Adrenal gland (tissue), 12 donors: ENCODE data around the gene SEMA6D. TPM values are rescaled to one million over a fixed set of nuclear protein-coding genes. Genes with fewer than 3 reads are reported as not detected.

Source experiments
- DNase-seq, 7 donors: peaks; one replicate each; pipeline ENCODE4 v3.0.0-alpha.2; 2019 to 2020
- H3K27ac ChIP-seq, 5 donors: fragments of 200-600 bp; sonication (generic) in 4 of 5; 1 replicate in 3 of 5; 2 replicates in 2 of 5; pipeline versions ENCODE4 v1.5.1 to v1.8.0; 2016 to 2020; ENCODE audit warnings: mild to moderate bottlenecking in 1 of 5
- H3K27me3 ChIP-seq: fragments of 200-600 bp; 2 replicates; pipeline ENCODE4 v1.8.0; 2021
- H3K36me3 ChIP-seq, 2 donors: fragments of 200-600 bp; replicated peaks in 1 of 2; 1 replicate in 1 of 2; 2 replicates in 1 of 2; pipeline versions ENCODE4 v1.5.1 to v1.8.0; 2018 to 2022
- H3K4me1 ChIP-seq, 2 donors: fragments of 200-600 bp; replicated peaks in 1 of 2; 1 replicate in 1 of 2; 2 replicates in 1 of 2; pipeline versions ENCODE4 v1.5.1 to v1.8.0; 2018 to 2021
- H3K4me3 ChIP-seq, 4 donors: fragments of 200-600 bp; sonication (generic) in 3 of 4; one replicate each; pipeline ENCODE4 v1.5.1; 2016 to 2018
- H3K9me3 ChIP-seq, 3 donors: fragments of 200-600 bp; sonication (generic) in 1 of 3; replicated peaks in 1 of 3; 1 replicate in 2 of 3; 2 replicates in 1 of 3; pipeline versions ENCODE4 v1.5.1 to v1.8.0; 2016 to 2021
- CTCF ChIP-seq, 6 experiments: fragments of 450-650 bp in 4 of 6; fragments of 200-600 bp in 2 of 6; sonication (generic) in 1 of 6; IDR thresholded peaks; 1 replicate in 5 of 6; 2 replicates in 1 of 6; pipeline versions ENCODE4 v1.5.1 to v1.8.0; 2016 to 2021; ENCODE audit warnings: antibody characterized with exemption in 6 of 6, mild to moderate bottlenecking in 2 of 6, moderate library complexity in 1 of 6
- POLR2A ChIP-seq, 2 donors: fragments of 450-650 bp; IDR thresholded peaks; one replicate each; pipeline ENCODE4 v1.6.1; 2017; ENCODE audit warnings: antibody characterized with exemption in 2 of 2, mild to moderate bottlenecking in 2 of 2, moderate library complexity in 1 of 2
- WGBS, 4 donors: extraction: QIAGEN DNeasy Blood & Tissue Kit in 2 of 4; methylation state at CpG; one replicate each; pipeline versions ENCODE4 v1.1.5 to v1.1.7; 2013 to 2017; 5-methylcytosine and 5-hydroxymethylcytosine counted together
- intact Hi-C, 2 donors: fragments of 100-400 bp; cut with DNase I; formaldehyde crosslinking; loops; one replicate each; pipeline versions ENCODE4 v1.14.1 to v1.15.0; 2022 to 2023
- polyA plus RNA-seq, 3 donors: library from polyadenylated mRNA; stranded (reverse); fragments of 200-250 nt in 2 of 3; fragments of 350-450 nt in 1 of 3; fragmentation: Illumina TruSeq in 1 of 3; extraction: RNeasy Lipid Tissue Mini Kit (QIAGEN cat#74804) in 1 of 3; gene quantifications; one replicate each; pipeline ENCODE4 v1.2.3, GENCODE V29; 2013 to 2014
- total RNA-seq, 9 donors: library from RNA; depleted of rRNA in 4 of 9; stranded (reverse); fragments of >200 nt in 4 of 9; fragments of 120-200 nt in 1 of 9; fragmentation: NEBNext Ultra II Directional in 1 of 9; extraction: Animal tissue kit (Norgen Biotek cat#: 25700) in 1 of 9; gene quantifications; one replicate each; pipeline versions ENCODE4 v1.1.0 to v1.2.4, GENCODE V29; 2013 to 2023
- donor health status: healthy with polysubstance abuse.
- donor health status: Bipolar disorder and iron deficiency.
- donor health status: DM: yes; HTN: yes; CAD: no.
- donor health status: DM: no; HTN: no; CAD: no.
- donor health status: DM: no; HTN: no; CAD: no.
- donor health status: DM: yes; HTN: yes; CAD: no.

SEMA6D gene
- total and polyA plus RNA-seq, 12 donors: 0.30 to 10.3 (median 2.5) TPM

- WGBS, 4 donors: 92 to 97% (median 96%) methylated on average over 5 of the region's 5 CpGs
- Histone ChIP-seq H3K27ac (no peak overlapping the region), H3K4me3 (no peak overlapping the region), H3K27me3 (no peaks in the 10 kb centered on the region), H3K4me1 (no peaks in the 10 kb centered on the region), H3K9me3 (no peaks in the 10 kb centered on the region), H3K36me3 (no peaks in the 10 kb centered on the region)
- DNase-seq: no peak
- TF ChIP-seq POLR2A (IDR thresholded peaks at IDR 0.05) (no peak), CTCF (IDR thresholded peaks at IDR 0.05) (no peak)
- intact Hi-C loops: no loop called here
These were observed 49.7 kb downstream of the SEMA6D start for GRCh38 chr15:47767035-47767434.

- Histone ChIP-seq H3K4me3 (no peak overlapping the region), H3K27me3 (no peaks in the 10 kb centered on the region), H3K36me3 (no peaks in the 10 kb centered on the region), H3K4me1 (no peaks in the 10 kb centered on the region), H3K9me3 (no peaks in the 10 kb centered on the region), H3K27ac (no peak overlapping the region)
- no peak for TF ChIP-seq POLR2A (IDR thresholded peaks at IDR 0.05)
- TF ChIP-seq CTCF (IDR thresholded peaks at IDR 0.05): no peak
- no peak for DNase-seq
- intact Hi-C loops: no loop called here
- 87 to 91% (median 90%) methylated on average over 5 of the region's 5 CpGs for WGBS, 4 donors
These were observed 51.4 kb downstream of the SEMA6D start for GRCh38 chr15:47768735-47769134.

GRCh38 chr15:47769166-47769565 is 51.9 kb downstream of the SEMA6D start:
- no peaks in the 10 kb centered on the region for H3K36me3 ChIP-seq
- no peaks in the 10 kb centered on the region for H3K9me3 ChIP-seq
- no peaks in the 10 kb centered on the region for H3K4me1 ChIP-seq
- no peak for DNase-seq
- 86 to 94% (median 90%) methylated on average over 5 of the region's 5 CpGs for WGBS, 4 donors
- TF ChIP-seq POLR2A (IDR thresholded peaks at IDR 0.05) (no peak), CTCF (IDR thresholded peaks at IDR 0.05) (no peak)
- H3K27me3 ChIP-seq: no peaks in the 10 kb centered on the region
- no peak overlapping the region for H3K4me3 ChIP-seq
- no peak overlapping the region for H3K27ac ChIP-seq
- intact Hi-C loops: no loop called here

GRCh38 chr15:47773143-47773542 is 55.8 kb downstream of the SEMA6D start:
- intact Hi-C loops: no loop called here
- no peaks in the 10 kb centered on the region for H3K9me3 ChIP-seq
- H3K36me3 ChIP-seq: no peaks in the 10 kb centered on the region
- no peak overlapping the region for H3K27ac ChIP-seq
- TF ChIP-seq CTCF (IDR thresholded peaks at IDR 0.05) (no peak), POLR2A (IDR thresholded peaks at IDR 0.05) (no peak)
- WGBS, 4 donors: 77 to 82% (median 80%) methylated on average over 6 of the region's 6 CpGs
- DNase-seq: no peak
- H3K27me3 ChIP-seq: no peaks in the 10 kb centered on the region
- no peaks in the 10 kb centered on the region for H3K4me1 ChIP-seq
- no peak overlapping the region for H3K4me3 ChIP-seq
